GM19043 (cell line): ENCODE data around the gene SCLY.

Experiments used
- ATAC-seq: cut with Tn5 transposase; IDR thresholded peaks from one replicate; pipeline ENCODE4 v1.9.1; 2021; ENCODE audit warnings: low read depth; ENCODE audit not compliant: unreplicated experiment

Gene SCLY

GRCh38 chr2:238067939-238068338 lies 7.1 kb downstream of the SCLY start:
- no peak for ATAC-seq

- no peak for ATAC-seq
These were observed 8.4 kb downstream of the SCLY start for GRCh38 chr2:238069021-238069709.

- ATAC-seq = no peak
These were observed 9.1 kb downstream of the SCLY start for GRCh38 chr2:238069877-238070276.

- ATAC-seq = no peak
These were observed 14.6 kb downstream of the SCLY start for GRCh38 chr2:238075397-238075796.

GRCh38 chr2:238077292-238077691 lies 16.5 kb downstream of the SCLY start:
- ATAC-seq = no peak

- ATAC-seq = no peak
These were observed 19.1 kb downstream of the SCLY start for GRCh38 chr2:238079874-238080327.

- ATAC-seq = no peak
These were observed 19.7 kb downstream of the SCLY start for GRCh38 chr2:238080518-238080917.

GRCh38 chr2:238081150-238081549 lies 20.3 kb downstream of the SCLY start:
- ATAC-seq = no peak

DNA sequence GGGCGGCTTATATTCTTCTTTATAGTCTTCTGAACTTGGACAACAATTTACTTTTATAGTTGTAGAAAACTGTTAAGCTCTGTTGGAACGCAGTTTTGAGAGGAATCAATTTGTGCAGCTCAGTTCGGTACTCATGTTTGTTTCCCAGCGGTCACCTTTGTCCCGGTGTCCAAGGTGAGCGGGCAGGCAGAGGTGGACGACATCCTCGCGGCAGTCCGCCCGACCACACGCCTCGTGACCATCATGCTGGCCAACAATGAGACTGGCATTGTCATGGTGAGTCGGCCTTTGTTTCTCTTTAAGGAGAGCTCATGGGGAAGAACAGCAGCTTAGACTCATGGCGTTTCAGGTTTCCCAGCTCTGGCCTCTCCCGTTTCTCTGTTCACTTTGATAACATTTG lies 20.8 kb downstream of the SCLY start:
- no peak for ATAC-seq

DNA sequence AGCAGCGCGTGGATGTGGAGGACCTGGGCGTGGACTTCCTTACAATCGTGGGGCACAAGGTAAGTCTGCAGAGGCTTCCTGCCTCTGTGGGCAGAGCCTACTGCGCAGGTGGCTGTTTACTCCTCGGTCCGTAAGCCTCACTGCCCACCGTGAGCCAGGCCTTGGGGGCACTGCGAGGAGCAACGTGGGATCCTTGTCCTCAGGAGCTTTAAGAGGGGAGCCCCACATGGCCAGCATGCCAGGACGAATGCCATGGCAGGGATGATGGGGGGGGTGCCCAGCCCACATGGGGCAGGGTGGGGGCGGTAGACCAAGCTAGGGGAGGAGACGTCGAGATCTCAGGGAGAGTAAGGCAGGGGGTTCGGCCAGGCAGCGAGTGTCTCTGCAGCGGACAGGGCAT lies 21.4 kb downstream of the SCLY start:
- no peak for ATAC-seq

DNA sequence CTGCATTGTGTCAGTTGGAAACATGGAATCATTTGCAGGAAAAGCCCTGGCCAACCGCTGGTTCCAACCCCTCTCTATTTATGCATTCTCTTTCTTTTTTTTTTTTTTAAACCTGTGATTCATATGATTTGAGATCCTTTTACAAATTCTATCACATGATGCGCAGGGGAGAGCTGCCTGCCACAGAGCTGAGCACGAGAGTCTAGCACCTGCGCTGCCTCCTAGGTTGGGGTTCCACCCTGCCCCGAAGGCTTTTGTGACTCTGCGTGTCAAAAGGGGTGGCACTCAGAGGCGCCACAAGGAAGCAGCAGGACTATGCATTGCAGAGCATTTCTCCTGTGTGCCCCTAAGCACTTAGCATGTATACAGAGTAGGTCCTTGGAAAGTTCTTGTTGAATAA lies 22.0 kb downstream of the SCLY start:
- no peak for ATAC-seq

DNA sequence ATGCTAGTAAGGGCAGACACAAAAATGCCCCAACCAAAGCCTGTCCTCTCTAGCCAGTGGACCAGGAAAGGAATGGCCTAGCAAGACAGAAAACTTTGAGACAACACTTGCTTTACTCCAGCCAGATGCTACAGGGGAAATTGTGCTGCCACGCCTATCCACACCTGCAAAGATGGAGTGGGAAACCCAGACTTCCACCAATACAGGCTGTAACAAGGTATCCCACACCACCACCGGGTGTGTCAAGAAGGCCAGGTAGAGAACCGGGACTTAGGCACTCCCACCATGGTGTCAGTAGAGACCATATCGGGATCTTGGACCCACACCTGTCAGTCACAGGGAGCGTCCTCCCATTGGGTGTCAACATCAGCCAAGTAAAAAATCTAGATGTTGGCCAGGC lies 23.1 kb downstream of the SCLY start:
- ATAC-seq = no peak

GRCh38 chr2:238084761-238085160 lies 24.0 kb downstream of the SCLY start:
- no peak for ATAC-seq

- no peak for ATAC-seq
These were observed 25.1 kb downstream of the SCLY start for GRCh38 chr2:238085899-238086298.

GRCh38 chr2:238087211-238087610 lies 26.4 kb downstream of the SCLY start:
- ATAC-seq = no peak

- ATAC-seq = no peak
These were observed 30.1 kb downstream of the SCLY start for GRCh38 chr2:238090887-238091286.

DNA sequence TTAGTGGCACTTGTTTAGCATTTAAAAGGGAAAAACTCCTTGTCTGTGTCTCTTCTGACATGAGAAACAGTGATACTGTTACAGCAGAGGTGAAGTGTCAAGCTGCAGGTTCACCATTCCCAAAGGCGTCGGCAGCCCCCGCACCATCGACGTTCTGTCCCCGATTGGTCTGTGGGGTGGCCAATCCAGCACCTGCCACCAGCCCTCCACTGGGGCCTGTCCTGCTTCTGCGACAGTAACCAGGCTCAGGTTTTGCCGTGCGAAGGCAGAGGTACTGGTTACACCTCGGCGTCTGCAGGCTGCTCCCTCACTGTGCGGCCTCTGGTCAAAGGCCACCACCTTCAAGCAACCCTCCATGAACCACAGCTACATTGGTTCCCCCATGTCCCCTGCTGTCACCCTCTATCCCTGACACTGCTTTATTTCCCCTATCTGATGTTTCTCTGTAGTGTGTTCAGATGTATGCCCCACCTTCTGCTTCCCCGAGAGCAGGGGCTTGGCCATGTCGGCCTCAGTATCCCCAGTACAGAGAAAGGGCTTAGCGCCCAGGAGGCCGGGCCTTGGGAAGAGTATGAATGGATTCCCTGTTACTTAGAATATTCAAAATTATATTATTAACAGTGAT lies 30.7 kb downstream of the SCLY start:
- ATAC-seq = no peak

DNA sequence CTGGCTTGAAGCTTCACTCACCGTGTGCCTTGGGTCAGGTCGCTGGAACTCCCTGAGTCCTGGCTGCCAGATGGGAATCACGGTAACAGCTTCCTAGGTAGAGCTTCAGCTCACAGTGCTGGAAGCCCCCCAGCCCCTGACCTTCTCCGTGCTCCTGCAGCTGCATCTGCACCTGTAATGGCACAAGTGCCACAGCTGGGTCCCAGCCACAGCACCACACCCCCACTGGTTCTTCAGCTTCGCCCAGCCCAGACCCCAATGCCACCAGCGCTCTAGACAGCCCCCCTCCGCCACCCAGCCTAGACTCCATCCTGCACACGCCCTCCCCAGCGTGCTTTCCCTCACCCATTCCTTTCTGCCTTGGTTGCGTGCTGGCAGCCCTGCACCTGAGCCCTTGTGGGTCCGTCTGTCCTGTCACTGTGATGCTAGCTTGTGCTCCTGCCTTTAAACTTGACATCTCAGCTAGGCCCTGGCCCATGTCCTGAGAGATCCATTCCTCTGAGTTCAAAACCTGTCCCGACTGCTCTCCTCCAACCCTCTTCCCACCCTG lies 31.8 kb downstream of the SCLY start:
- no peak for ATAC-seq

DNA sequence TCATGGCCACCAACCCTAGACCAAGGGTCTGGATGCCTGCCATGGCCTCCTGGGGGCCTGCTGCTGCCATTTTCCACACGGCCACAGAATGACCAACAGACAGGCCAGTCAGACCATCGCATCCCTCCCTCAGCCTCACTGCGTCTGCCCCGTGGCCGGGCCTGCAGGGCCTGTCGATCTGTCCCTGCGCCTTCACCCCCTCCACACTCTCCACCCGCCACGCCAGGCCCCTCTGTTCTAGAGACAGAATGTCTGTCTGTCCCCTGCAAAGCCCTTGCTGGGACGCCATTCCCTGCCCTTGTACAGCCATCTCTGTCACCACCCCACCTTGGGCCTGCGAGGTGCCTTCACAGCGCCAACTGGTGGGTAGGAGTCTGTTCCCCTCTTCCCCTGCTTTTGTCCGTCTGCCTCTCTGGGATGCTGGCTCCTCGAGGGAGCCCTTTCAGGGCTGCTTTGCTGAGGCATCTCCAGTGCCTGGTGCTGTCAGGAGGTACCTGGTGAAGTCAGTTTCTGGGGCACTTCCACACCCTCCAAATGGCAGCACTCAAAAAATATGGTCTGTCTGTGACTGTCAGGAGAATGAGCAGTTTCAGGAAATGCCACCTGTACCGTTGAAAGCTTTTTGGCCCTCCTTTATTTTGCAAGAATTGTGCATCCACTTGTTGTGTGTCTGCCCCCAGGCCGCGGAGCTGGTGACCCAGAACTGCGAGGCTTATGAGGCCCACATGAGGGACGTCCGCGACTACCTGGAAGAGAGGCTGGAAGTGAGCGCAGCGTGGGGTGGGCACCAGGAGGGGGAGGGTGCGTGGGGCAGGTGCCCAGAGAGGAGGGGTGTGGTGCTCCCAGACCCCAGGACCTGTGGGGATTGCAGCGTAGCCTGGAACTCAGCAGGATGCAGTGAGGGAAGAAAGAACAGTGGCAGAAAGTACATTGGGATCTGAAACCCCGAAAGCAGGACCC lies 32.7 kb downstream of the SCLY start:
- no peak for ATAC-seq

DNA sequence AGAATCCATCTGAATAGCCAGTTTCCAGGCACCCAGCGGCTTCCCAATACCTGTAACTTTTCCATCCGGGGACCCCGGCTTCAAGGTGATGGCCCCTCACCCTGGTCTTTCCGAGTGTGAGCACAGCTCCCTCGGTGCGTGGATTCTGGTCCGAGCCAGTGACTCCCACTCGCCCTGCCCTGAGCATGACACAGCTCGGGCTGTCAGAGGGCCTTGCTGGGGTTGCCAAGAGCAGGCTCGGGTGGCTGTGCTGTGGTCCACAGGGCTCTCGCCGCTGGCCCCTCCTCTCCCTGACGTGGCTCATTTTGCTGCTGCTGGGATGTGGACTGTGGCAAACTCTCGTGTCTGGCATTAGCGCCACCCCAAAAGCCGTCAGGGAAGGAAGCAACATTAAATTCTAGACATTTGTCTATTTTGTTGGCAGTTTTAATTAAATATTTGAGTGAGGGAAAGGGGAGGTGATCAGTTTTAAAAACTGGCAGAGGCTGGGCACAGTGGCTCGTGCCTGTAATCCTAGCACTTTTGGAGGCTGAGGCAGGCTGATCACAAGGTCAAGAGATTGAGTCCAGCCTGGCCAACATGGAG lies 33.7 kb downstream of the SCLY start:
- ATAC-seq = no peak

GRCh38 chr2:238095143-238095542 lies 34.3 kb downstream of the SCLY start:
- ATAC-seq = no peak
